HL-60 (cell line): ENCODE measurements around the gene PSMG3.

Source experiments
- DNase-seq, 2 experiments: peaks; one replicate each; pipeline ENCODE4 v3.0.0-alpha.2; 2010 to 2020; ENCODE audit warnings: low read depth in 1 of 2, low spot score in 1 of 2
- H3K27ac ChIP-seq: fragments of 250-450 bp; sonication (Bioruptor Pico); replicated peaks from 2 replicates; pipeline ENCODE4 v1.5.1; 2020; ENCODE audit warnings: mild to moderate bottlenecking, moderate library complexity
- H3K27me3 ChIP-seq: fragments of 250-450 bp; sonication (Bioruptor Pico); 2 replicates; pipeline ENCODE4 v1.5.1; 2021; ENCODE audit warnings: mild to moderate bottlenecking, moderate library complexity; ENCODE audit not compliant: insufficient read depth, poor library complexity, severe bottlenecking
- H3K4me3 ChIP-seq: replicated peaks from 2 replicates; pipeline ENCODE4 v1.5.1; 2011; ENCODE audit warnings: mild to moderate bottlenecking, control low read depth, low read length; ENCODE audit not compliant: insufficient read depth
- GABPA ChIP-seq: IDR thresholded peaks from 2 replicates; pipeline ENCODE4 v1.6.1; 2012; ENCODE audit warnings: low read depth
- POLR2AphosphoS5 ChIP-seq: IDR thresholded peaks from 2 replicates; pipeline ENCODE4 v1.6.1; 2012; ENCODE audit warnings: low read depth
- SPI1 ChIP-seq: IDR thresholded peaks from 2 replicates; pipeline ENCODE4 v1.6.1; 2012; ENCODE audit warnings: low read depth, mild to moderate bottlenecking, borderline replicate concordance
- TF ChIP-seq, protein P1 (sequence below): IDR thresholded peaks from 2 replicates; pipeline ENCODE4 v1.6.1; 2012; ENCODE audit warnings: low read depth; ENCODE audit not compliant: insufficient replicate concordance
- TF ChIP-seq, protein P2 (sequence below): IDR thresholded peaks from one replicate; pipeline ENCODE4 v1.5.1; 2011; ENCODE audit warnings: low read length, control low read depth, inconsistent platforms; ENCODE audit not compliant: insufficient read depth

The PSMG3 gene

GRCh38 chr7:1563981-1564602, 5.7 kb downstream of the PSMG3 start:
- Histone ChIP-seq H3K4me3 (no peak overlapping the region), H3K27ac (no peak overlapping the region; the same call in 1 of the 2 replicates), H3K27me3 (no peaks in the 10 kb centered on the region)
- TF ChIP-seq, protein P1, sequence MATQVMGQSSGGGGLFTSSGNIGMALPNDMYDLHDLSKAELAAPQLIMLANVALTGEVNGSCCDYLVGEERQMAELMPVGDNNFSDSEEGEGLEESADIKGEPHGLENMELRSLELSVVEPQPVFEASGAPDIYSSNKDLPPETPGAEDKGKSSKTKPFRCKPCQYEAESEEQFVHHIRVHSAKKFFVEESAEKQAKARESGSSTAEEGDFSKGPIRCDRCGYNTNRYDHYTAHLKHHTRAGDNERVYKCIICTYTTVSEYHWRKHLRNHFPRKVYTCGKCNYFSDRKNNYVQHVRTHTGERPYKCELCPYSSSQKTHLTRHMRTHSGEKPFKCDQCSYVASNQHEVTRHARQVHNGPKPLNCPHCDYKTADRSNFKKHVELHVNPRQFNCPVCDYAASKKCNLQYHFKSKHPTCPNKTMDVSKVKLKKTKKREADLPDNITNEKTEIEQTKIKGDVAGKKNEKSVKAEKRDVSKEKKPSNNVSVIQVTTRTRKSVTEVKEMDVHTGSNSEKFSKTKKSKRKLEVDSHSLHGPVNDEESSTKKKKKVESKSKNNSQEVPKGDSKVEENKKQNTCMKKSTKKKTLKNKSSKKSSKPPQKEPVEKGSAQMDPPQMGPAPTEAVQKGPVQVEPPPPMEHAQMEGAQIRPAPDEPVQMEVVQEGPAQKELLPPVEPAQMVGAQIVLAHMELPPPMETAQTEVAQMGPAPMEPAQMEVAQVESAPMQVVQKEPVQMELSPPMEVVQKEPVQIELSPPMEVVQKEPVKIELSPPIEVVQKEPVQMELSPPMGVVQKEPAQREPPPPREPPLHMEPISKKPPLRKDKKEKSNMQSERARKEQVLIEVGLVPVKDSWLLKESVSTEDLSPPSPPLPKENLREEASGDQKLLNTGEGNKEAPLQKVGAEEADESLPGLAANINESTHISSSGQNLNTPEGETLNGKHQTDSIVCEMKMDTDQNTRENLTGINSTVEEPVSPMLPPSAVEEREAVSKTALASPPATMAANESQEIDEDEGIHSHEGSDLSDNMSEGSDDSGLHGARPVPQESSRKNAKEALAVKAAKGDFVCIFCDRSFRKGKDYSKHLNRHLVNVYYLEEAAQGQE, result no peak
- TF ChIP-seq SPI1, result peak; percentile 13; the same call in 1 of the 2 replicates
- no peak for DNase-seq

- H3K27ac ChIP-seq, result no peak overlapping the region
- H3K4me3 ChIP-seq, result no peak overlapping the region
- TF ChIP-seq, protein P1, result no peak
- no peak for TF ChIP-seq SPI1
- TF ChIP-seq GABPA, result no peak
- TF ChIP-seq, protein P2, sequence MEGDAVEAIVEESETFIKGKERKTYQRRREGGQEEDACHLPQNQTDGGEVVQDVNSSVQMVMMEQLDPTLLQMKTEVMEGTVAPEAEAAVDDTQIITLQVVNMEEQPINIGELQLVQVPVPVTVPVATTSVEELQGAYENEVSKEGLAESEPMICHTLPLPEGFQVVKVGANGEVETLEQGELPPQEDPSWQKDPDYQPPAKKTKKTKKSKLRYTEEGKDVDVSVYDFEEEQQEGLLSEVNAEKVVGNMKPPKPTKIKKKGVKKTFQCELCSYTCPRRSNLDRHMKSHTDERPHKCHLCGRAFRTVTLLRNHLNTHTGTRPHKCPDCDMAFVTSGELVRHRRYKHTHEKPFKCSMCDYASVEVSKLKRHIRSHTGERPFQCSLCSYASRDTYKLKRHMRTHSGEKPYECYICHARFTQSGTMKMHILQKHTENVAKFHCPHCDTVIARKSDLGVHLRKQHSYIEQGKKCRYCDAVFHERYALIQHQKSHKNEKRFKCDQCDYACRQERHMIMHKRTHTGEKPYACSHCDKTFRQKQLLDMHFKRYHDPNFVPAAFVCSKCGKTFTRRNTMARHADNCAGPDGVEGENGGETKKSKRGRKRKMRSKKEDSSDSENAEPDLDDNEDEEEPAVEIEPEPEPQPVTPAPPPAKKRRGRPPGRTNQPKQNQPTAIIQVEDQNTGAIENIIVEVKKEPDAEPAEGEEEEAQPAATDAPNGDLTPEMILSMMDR, result no peak
- no peak for TF ChIP-seq POLR2AphosphoS5
- no peak for DNase-seq
- no peaks in the 10 kb centered on the region for H3K27me3 ChIP-seq
Observed at GRCh38 chr7:1562597-1563051, 7.2 kb downstream of the PSMG3 start.

DNA sequence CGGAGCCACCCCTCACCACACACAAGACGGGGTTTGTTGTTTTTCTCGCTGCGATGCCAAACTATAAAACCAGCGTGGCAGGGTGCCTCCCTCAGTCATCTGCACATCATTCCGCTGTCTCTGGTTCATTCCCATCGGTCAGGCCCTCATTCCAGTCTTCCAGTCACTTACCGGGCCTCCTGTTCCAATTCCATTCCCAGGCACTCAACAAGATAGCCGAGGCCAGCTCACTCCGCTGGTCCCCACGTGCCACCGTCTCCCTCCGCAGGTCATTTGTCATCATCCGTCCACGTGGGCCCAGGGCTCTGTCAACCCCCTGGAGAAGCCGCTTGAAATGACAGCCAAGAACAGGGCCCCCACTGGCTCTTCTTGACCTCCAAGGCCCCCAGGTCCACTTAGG, 7.7 kb downstream of the PSMG3 start:
- H3K4me3 ChIP-seq, result no peak overlapping the region
- no peaks in the 10 kb centered on the region for H3K27me3 ChIP-seq
- no peak for DNase-seq
- H3K27ac ChIP-seq, result no peak overlapping the region
- TF ChIP-seq, protein P2, result no peak
- TF ChIP-seq POLR2AphosphoS5 (no peak), GABPA (no peak), SPI1 (no peak)
- TF ChIP-seq, protein P1, result no peak
